Germinal center (tissue), 1 donor: ENCODE results near the gene OMP.
"Not testable (repeated sequence)": the region's sequence is repeated elsewhere in the genome, so short reads cannot be mapped to it uniquely, and the experiment has no call there.

Source experiments
- DNase-seq: peaks from one replicate; pipeline ENCODE4 v3.0.0; 2012; ENCODE audit warnings: mixed read lengths, low spot score

The OMP gene

GRCh38 chr11:77102246-77103210 is at the start of gene OMP:
TSS of gene OMP (plus strand) at chr11:77102840. CDS start at chr11:77102840, 0 bp downstream.
- no peak for DNase-seq

DNA sequence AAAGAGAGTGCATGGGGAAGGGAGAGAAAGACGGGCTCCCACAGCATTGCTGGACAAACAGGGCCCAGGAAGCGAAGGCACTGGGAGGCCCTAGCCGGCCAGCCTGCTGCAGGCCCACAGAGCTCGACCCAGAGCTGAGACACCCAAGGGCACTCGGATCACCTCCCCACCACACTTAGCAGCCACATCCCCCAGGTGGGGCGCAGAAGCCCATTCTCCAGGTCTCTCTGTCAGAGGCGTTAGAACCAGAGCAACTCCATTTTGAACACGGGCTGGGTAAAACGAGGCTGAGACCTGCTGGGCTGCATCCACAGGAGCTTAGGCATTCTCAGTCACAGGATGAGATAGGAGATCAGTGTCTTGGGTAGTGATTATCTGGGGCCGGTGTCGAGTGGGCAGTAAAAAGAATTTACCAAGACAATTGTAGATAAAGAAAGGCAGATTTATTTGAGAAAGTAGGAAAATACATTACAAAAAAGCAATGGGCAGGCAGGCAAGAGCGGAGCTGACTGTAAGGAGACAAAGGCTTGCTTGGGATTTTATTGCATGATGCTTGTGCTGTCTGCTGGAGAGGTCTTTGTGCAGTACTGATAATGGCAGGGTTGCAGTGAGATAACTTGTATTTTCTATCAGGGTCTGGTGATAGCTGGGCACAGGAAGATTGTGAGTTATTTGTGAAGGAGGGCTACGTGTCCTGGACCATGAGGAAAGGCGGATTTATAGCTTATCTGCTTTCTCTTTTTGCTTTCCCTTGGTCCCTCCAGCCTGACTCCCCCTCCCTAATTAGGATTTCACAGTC is 49.2 kb upstream of the OMP start:
- no peak for DNase-seq

GRCh38 chr11:77054084-77054483 is 48.6 kb upstream of the OMP start:
- DNase-seq = no peak

DNA sequence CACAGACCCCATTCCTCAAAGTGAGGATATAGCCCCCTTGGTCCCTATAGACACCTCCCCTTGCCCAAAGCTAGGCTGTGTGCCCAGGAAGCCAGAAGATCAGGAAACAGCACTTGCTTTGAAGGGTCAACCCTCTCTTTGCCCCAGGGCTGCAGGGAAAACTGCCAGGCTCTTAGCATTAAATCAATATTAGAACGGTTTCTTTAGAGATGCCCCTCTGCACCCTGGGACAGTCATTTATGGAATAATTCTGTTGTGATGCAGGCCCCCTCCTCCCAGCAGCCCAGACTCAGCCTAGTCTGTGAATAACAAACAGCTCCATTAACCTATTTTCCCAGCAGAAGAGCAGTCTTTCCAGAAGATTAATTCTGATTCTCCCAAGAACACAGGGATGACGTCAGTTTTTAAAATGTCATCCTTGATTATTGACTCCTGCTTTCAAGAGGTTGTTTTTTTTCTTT is 47.5 kb upstream of the OMP start:
- DNase-seq = no peak

GRCh38 chr11:77055913-77056312 is 46.7 kb upstream of the OMP start:
- no peak for DNase-seq

DNA sequence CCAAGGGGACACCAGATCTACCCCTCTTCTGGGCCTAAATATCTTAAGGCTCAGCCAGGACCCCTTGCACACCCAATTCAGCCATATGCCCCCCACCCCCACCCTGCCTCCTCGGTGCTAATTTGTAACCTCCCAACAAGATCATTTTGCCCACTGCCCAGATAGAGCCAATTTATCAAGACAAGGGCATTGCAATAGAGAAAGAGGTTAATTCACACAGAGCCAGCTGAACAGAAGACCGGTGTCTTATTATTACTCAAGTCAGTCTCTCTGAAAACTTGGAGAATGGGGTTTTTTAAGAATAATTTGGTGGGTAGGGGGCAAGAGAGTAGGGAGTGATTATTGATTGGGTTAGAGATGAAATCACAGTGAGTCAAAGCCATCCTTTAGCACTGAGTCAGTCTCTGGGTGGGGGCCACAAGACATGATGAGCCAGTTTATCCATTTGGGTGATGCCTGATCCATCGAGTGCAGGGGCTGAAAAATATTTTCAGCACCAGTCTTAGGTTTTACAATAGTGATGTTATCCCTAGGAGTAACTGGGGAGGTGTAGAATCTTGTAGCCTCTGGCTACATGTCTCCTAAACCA is 45.7 kb upstream of the OMP start:
- no peak for DNase-seq

- DNase-seq = no peak
Measured at GRCh38 chr11:77057938-77058474, 44.6 kb upstream of the OMP start.

DNA sequence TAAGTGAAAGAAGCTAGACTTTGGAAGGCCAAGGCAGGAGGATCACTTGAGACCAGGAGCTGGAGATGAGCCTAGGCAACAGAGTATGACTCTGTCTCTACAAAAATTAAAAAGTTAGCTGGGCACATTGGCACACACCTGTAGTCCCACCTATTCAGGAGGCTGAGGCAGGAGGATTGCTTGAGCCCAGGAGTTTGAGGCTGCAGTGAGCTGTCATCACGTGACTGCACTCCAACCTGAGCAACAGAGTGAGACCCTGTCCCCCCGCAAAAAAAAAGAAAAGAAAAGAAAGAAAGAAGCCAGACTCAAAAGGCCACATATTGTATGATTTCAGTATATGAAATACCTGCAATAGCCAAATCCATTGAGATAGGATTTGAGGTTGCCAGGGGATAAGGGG is 43.7 kb upstream of the OMP start:
- no peak for DNase-seq

DNA sequence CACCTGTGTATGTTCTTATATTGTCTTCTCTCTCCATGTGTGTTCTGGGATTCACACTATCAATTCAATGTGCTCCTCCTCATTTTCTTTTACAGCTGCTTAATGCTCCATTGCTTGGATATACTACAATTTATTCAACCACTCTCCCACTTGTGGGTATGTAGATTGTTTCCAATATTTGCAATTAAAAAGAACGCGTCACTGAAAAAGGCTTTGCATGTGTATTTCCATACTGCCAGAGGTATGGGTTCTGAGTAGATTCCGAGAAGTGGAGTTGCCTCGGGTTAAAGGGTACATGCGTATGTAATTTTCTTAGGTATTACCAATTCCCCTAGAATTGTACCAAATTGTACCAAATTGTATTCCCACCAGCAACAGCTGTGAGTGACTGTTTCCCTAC is 42.8 kb upstream of the OMP start:
- no peak for DNase-seq

DNA sequence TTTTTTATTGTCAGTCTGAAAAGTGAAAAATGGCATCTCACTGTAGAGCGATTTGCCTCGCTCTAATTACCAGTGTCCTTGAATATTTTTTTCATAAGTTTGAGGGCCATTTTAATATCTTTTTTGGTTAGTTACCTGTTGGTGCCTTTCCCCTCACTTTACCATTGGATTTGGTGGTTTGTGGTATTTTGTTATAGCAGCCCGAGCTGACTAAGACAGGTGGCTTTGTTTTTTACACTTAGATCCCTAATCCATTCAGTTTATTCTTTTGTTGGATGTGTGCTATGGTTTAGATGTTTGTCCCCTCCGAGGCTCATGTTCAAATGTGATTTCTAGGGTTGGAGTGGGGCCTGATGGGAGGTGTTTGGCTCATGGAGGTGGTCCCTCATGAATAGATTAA is 42.4 kb upstream of the OMP start:
- no peak for DNase-seq

DNA sequence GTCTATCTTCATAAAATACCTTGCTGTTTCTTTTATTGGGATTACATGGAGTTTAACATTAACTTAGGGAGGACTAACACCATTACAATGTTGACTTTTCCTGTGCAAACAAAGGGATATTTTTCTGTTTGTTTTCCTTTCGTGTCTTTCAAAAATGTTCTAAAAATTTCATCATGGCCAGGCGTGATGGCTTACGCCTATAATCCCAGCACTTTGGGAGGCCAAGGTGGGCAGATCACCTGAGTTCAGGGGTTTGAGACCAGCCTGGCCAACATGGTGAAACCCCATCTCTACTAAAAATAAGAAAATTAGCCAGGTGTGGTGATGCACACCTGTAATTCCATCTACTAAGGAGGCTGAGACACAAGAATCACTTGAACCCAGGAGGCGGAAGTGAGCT is 41.4 kb upstream of the OMP start:
- not testable (repeated sequence) for DNase-seq

GRCh38 chr11:77062924-77063323 is 39.7 kb upstream of the OMP start:
- DNase-seq = no peak

GRCh38 chr11:77063407-77063806 is 39.2 kb upstream of the OMP start:
- DNase-seq = no peak

DNA sequence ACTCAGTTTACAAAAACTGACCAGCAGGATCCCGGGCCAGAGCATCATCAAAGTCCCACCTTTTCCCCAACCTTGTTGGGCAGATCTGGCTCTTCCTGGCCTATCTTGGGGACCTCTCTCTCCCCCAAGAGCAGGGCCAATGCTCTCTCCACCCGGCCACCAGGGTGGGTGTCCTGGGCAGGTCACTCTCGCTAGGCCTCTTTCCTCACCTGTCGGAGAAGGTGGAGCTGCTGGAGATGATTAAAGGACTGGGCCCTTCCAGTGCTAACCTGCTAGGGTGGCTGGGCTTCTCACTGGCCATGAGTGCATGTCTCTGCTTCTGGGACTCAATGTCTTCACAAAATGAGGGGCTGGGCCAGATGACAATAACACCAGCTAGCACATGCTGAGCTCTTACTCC is 38.8 kb upstream of the OMP start:
- DNase-seq = no peak

DNA sequence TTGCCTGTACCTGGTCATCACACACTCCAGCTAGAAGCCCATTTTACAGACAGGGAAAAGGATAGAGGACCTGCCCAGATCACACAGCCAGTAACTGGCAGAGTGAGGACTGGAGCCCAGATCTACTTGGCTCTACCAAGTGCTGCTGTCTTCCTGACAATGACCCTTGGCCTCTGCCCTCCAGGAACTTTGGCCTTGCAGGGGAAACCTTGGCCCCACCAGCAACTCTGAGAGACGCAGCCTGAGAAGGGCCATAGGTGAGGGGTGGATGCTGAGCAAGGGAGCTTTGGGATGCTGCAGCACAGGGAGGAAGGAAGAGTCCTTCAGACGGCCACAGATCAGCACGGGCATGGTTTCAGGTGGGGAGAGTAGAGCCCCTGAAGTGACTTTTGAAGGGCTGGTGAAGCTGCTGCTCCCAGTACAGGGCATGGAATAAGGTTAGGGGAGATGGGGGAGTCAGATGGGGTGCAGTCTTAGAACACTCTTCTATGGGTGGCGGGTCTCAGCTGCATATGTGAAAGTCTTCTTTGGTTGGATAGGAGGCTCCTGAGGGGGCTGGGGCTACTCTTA is 37.9 kb upstream of the OMP start:
- DNase-seq = no peak

DNA sequence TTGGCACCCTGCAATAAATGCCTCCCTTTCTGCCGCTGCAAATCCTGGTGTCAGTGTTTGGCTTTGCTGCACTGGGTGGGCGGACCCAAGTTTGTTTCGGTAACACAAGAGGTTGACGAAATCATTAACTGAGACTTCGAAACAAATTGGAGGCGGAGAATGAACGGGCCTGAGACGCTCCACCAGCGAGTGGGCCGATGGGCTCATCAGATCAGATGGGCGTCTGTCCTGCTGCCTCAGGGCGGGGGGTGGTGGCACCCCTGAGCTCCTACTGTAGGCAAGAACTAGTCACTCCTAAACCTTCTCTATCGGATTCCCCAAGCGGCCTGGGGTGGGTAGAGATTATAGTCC is 36.8 kb upstream of the OMP start:
- DNase-seq = peak; percentile 23

DNA sequence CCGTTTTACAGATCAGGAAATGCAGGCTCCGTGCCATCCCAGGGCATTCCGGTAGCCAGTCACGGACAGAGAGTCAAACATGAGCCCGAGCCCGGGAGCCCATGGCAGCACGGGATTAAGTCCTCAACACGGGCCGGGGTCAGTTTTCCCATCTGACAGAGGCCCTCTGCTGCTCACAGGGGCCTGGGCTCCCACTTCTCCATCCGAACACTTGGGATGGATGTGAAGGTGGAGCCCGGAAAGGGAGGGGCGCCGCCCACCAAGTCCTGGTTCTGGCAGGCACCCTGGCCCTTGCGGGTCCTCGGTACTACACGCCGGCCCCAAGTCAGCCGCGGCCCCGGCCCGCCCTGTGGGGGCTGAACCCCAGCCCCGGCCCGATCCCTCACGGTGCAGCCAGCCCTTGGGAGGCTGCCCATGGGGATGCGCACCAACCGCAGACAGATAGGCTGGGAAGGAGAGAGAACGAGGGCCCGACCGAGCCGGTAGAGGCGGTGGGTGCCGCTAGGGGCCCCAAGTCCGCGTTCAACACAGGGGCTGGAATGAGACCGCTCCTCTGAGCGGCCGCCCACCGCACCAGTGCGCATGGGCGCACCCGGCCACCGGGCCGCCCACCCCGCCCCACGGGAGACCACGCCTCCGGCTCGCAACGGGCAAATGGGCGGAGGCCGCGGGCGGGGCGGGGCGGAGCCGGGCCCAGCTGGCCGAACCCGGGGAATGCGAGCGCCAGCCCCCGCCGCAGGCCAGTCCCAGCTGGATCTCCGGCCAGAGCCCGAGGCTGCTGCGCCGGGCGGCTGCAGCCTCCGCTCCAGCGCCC is 36.2 kb upstream of the OMP start, which contains the start of gene CAPN5:
CAPN5 (plus strand) TSS at position 743 of the 814 bp plus-strand sequence. CDS start 17,916 bp downstream, outside the sequence.
- DNase-seq = peak; percentile 97

GRCh38 chr11:77067861-77068443 is 34.7 kb upstream of the OMP start:
- DNase-seq = no peak

- no peak for DNase-seq
Measured at GRCh38 chr11:77068457-77069335, 33.9 kb upstream of the OMP start.
